Testis (tissue), 2 donors: ENCODE measurements around the gene HPCAL4.

Source experiments
- CTCF ChIP-seq, 3 experiments: fragments of 450-650 bp in 2 of 3; fragments of 200-600 bp in 1 of 3; sonication (generic) in 1 of 3; IDR thresholded peaks; one replicate each; pipeline ENCODE4 v1.5.1; 2016 to 2019; ENCODE audit warnings: antibody characterized with exemption in 3 of 3, mild to moderate bottlenecking in 2 of 3, moderate library complexity in 1 of 3
- POLR2A ChIP-seq: fragments of 450-650 bp; IDR thresholded peaks from one replicate; pipeline ENCODE4 v1.6.1; 2017; ENCODE audit warnings: antibody characterized with exemption, mild to moderate bottlenecking, moderate library complexity

- TF ChIP-seq CTCF (IDR thresholded peaks at IDR 0.05) (no peak), POLR2A (no peak)
Observed at GRCh38 chr1:39668894-39669293, 22.3 kb downstream of the HPCAL4 start.
